Panc1 (cell line): ENCODE data around the gene SPRY2. TPM values are rescaled to one million over a fixed set of nuclear protein-coding genes. Genes with fewer than 3 reads are reported as not detected.

Experiments used
- ATAC-seq: fragments of 200-7000 bp; cut with Tn5 transposase; 2 replicates; pipeline ENCODE4 v1.9.1; 2020; ENCODE audit warnings: mild to moderate bottlenecking, moderate library complexity
- BruUV-seq: library from RNA; stranded (reverse); fragments of 400-500 nt; replicated peaks from 2 replicates; lab custom pipeline; 2021; lab: Mats Ljungman, UMichigan
- CTCF ChIA-PET: fragments of 300-600 bp; sonication (Branson Sonifier 250); formaldehyde crosslinking; loops from one replicate; lab custom pipeline; 2022; ENCODE audit warnings: antibody characterized with exemption; lab: Charles Lee
- POLR2A ChIA-PET: fragments of 300-600 bp; sonication (Branson Sonifier 250); formaldehyde crosslinking; loops from one replicate; lab custom pipeline; 2022; ENCODE audit warnings: antibody characterized with exemption; lab: Charles Lee
- DNase-seq: peaks from one replicate; pipeline ENCODE4 v3.0.0-alpha.2; 2010; ENCODE audit warnings: low read depth, low spot score
- H3K27ac ChIP-seq: 2 replicates; pipeline ENCODE4 v1.5.1; 2011; ENCODE audit warnings: mild to moderate bottlenecking, low read length, inconsistent platforms
- H3K27me3 ChIP-seq: fragments of 200-500 bp; sonication (Bioruptor generic); 2 replicates; pipeline ENCODE4 v1.6.0; 2014; ENCODE audit warnings: low read length, inconsistent platforms; ENCODE audit not compliant: control insufficient read depth, insufficient read depth
- H3K36me3 ChIP-seq: fragments of 200-500 bp; sonication (Bioruptor generic); 2 replicates; pipeline ENCODE4 v1.5.1; 2014; ENCODE audit warnings: inconsistent platforms, mild to moderate bottlenecking, low read length, moderate library complexity; ENCODE audit not compliant: control insufficient read depth, insufficient read depth
- H3K4me1 ChIP-seq: 2 replicates; pipeline ENCODE4 v1.5.1; 2011; ENCODE audit warnings: inconsistent platforms, mild to moderate bottlenecking, low read length, moderate library complexity; ENCODE audit not compliant: control insufficient read depth, insufficient read depth
- H3K4me3 ChIP-seq, 2 experiments: 2 replicates each; pipeline ENCODE4 v1.5.1; 2011 to 2012; ENCODE audit warnings: low read depth in 2 of 2, low read length in 2 of 2, mild to moderate bottlenecking in 2 of 2, inconsistent platforms in 1 of 2, moderate library complexity in 1 of 2
- H3K9me3 ChIP-seq: fragments of 200-500 bp; sonication (Bioruptor generic); 2 replicates; pipeline ENCODE4 v1.5.1; 2014; ENCODE audit warnings: low read depth, mild to moderate bottlenecking, inconsistent platforms, low read length, moderate library complexity; ENCODE audit not compliant: control insufficient read depth, insufficient read depth
- CTCF ChIP-seq: fragments of 450-650 bp; IDR thresholded peaks from 2 replicates; pipeline ENCODE4 v1.5.1; 2017; ENCODE audit warnings: mild to moderate bottlenecking
- POLR2AphosphoS5 ChIP-seq: IDR thresholded peaks from 2 replicates; pipeline ENCODE4 v1.6.1; 2012; ENCODE audit warnings: mild to moderate bottlenecking, low read depth, low read length, moderate library complexity
- REST ChIP-seq, 2 experiments: IDR thresholded peaks; 2 replicates each; pipeline ENCODE4 v1.6.1; 2011 to 2012; ENCODE audit warnings: low read depth in 2 of 2, control low read depth in 1 of 2, low read length in 1 of 2, mild to moderate bottlenecking in 1 of 2, moderate library complexity in 1 of 2; ENCODE audit not compliant: insufficient read depth in 1 of 2
- SIN3A ChIP-seq: IDR thresholded peaks from 2 replicates; pipeline ENCODE4 v1.6.1; 2012; ENCODE audit warnings: low read depth, mild to moderate bottlenecking, low read length, moderate library complexity, borderline replicate concordance; ENCODE audit not compliant: insufficient read depth
- TCF7L2 ChIP-seq: IDR thresholded peaks from 2 replicates; pipeline ENCODE4 v1.6.1; 2011; ENCODE audit warnings: mild to moderate bottlenecking, low read depth, low read length, inconsistent platforms
- in situ Hi-C: cut with HindIII; loops from 2 replicates; pipeline ENCODE4 v1.10.0; 2016; ENCODE audit warnings: low sequenced_read_pairs, low pct_unique_long_range_greater_than_20kb
- intact Hi-C: fragments of 100-400 bp; cut with micrococcal nuclease; formaldehyde crosslinking; loops from one replicate; pipeline ENCODE4 v1.10.0; 2022; ENCODE audit not compliant: unreplicated experiment
- total RNA-seq: library from RNA; stranded (reverse); gene quantifications from one replicate; pipeline ENCODE4 v1.2.1, GENCODE V29; 2021; ENCODE audit not compliant: unreplicated experiment

SPRY2 gene
- total RNA-seq, 1 experiment from 2014 or later = 18.2 TPM

- Histone ChIP-seq H3K4me3 (no peak overlapping the region), H3K9me3 (no peaks in the 10 kb centered on the region), H3K27me3 (no peaks in the 10 kb centered on the region), H3K27ac (no peak overlapping the region), H3K4me1 (no peaks in the 10 kb centered on the region), H3K36me3 (no peaks in the 10 kb centered on the region)
- intact Hi-C loops = no loop called here
- CTCF ChIA-PET = no interaction called here
- ATAC-seq (no peak), DNase-seq (no peak)
- TF ChIP-seq REST (IDR thresholded peaks at IDR 0.05; ENCODE audit: insufficient read depth in 1 of 2, low read depth in 2 of 2, low read length in 1 of 2) = no peak
- no peak for TF ChIP-seq CTCF
- no peak for TF ChIP-seq POLR2AphosphoS5
- TF ChIP-seq TCF7L2 = no peak
- TF ChIP-seq SIN3A = no peak
- no TSS peak for BruUV-seq
- in situ Hi-C loops = no loop called here
- POLR2A ChIA-PET = no interaction called here
Measured at GRCh38 chr13:80306337-80306972, 34.5 kb downstream of the SPRY2 start.

- no peak for ATAC-seq
- no peaks in the 10 kb centered on the region for H3K27me3 ChIP-seq
- no peaks in the 10 kb centered on the region for H3K4me1 ChIP-seq
- no TSS peak for BruUV-seq
- in situ Hi-C loops (no loop called here), intact Hi-C loops (no loop called here)
- no peak for DNase-seq
- POLR2A ChIA-PET = interaction anchor here (0.6 kb wide), 1 partner anchor 85 kb away, joined by 3 read pairs; no protein-coding TSS in a partner anchor
- no peak overlapping the region for H3K27ac ChIP-seq
- no peaks in the 10 kb centered on the region for H3K36me3 ChIP-seq
- no peak overlapping the region for H3K4me3 ChIP-seq
- H3K9me3 ChIP-seq = no peaks in the 10 kb centered on the region
- CTCF ChIA-PET = interaction anchor here (0.7 kb wide), 1 partner anchor 70 kb away, joined by 4 read pairs; no protein-coding TSS in a partner anchor
- TF ChIP-seq TCF7L2 (no peak), CTCF (no peak), POLR2AphosphoS5 (no peak), SIN3A (no peak), REST (IDR thresholded peaks at IDR 0.05; ENCODE audit: insufficient read depth in 1 of 2, low read depth in 2 of 2, low read length in 1 of 2) (no peak)
Measured at GRCh38 chr13:80305737-80306136, 35.2 kb downstream of the SPRY2 start.
